CD4-positive, alpha-beta T cell treated with Interferon alpha-2 for 1 hour (primary cell): ENCODE results near the gene NTM.

Experiments
- DNase-seq, 2 donors: peaks; one replicate each; pipeline ENCODE4 v3.0.0-alpha.2; 2020 to 2022

Gene NTM

DNA sequence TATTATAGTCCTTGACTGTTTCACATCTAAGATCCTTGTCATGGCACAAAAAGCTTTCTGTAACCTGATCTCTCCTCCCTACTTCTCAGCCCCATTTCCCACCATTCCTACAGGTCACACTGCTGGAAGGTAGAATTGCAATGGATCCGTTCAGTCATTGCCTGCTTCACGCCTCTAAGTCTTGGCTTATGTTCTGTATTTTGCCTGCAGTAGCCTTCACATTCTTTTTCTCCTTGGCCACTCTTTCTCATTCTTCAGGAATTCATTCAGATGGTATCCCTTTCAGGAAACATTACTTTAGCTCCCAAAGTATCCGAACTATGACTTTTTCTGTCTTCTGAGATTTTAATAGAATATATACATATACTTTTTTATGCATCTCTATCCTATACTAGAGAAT lies 731.5 kb downstream of the NTM start:
- no peak for DNase-seq

DNA sequence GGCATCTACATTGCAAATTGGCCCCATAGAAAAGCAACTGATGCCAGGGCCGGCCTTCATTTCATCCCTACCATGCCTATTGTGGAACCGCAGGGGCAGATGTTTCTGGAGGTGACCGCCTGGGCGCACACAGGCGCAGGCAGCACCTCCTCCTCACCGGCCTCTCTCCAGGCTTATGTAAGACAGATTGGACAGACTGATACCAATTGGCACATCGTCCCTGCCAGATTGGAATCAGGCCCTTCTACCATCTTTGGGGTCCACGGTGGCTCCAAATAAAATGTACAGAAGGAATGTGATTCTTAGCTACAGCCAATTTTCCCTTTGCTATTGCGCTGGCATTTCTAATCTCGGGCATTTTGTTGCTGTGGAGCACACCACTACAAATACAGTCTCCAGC lies 732.6 kb downstream of the NTM start:
- DNase-seq, result no peak

DNA sequence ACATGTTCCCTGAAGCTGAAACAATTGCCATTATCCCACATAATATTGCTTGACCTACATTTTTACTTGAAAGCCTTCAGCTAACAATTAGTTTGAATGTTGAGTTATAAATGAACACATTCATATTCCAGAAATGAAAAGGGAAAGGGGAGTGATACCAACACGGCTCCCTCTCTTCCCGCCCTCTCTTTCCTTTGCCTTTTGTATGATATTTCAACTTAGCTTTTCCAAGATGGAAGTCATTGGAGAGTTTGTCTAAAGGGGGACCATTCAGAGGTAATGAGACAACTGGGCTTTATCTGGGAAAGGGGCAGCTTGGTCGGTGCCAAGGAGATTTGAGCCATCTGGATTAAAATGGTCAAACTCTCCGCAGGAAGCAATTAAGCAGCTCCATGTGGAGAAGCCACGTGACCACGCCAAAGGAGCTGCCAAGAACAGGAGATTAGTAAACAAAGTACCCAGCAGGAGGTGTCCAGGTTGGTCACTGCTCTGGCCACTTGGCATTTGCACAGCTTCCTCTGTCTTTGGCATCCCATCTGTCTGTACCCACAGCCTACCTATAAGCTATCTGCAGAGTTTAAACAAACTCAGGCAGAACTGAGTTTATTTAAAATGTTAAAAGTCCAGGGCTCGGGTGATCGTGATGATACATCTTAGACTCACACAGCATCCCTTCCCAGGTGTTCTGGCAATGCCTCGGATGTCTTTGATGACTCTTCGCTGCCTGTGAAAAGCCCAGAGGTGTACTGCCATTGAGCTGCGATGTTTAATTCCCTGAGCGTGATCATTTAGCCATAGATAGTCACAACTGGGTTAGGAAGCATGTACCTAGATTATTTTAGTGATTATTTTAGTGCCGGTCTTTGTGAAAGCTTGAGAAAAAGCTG lies 735.9 kb downstream of the NTM start:
- DNase-seq, result no peak

DNA sequence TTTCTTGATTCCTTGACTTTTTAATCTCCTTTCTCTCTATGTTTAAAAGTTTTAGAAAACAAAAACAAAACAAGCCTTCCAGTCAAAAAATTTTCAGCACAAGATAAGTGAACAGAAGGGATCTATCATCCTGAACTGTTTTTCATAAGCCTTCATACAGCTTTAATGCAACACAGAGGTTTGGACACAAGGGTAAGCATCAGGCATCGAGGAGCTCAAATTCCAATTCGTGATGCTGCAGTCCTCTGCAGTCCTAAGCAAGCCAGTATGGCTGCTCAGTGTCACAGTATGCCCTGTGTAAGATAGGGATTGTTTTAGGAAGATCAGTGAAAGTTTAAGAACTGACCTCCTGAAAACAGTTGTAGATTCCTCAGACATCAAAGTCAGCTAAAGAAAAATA lies 740.9 kb downstream of the NTM start:
- DNase-seq, result no peak

DNA sequence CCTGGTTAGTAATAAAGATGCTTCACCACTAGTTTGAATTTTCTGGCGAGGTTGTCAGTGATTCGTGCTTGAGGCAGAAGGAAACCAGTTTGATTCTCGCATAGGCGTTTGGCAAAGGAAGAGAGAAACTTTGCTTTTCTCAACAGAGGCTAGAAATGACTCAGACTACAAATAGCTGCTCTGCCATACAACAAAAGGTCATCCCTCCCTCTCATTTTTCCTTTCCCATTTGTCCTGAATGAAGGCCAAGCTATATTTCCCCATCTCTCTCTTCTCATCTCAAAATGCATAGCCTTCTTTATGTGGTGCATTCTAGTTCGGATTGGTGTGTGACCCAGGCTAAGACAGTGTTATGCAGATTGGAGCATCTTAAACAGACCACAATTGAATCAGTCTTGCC lies 741.4 kb downstream of the NTM start:
- no peak for DNase-seq

DNA sequence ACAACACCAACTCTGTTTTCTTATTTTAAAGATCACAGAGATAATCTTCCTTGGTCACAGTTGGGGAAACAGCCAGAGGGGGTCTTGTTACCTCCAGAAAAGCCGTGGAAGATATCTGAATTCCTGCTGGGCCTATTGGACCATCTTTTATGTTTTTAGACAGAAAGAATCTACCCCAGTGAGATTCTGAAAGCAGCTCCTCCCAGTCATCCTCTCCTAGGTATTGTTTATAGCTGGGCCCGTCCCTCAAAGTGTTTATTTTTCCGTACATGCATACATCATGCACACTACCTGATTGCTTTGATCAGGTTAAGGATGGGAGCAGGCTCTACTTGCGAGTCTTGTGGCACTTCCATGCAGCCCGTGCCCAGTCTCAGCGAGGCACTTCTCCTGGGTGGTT lies 742.4 kb downstream of the NTM start:
- DNase-seq, result no peak

DNA sequence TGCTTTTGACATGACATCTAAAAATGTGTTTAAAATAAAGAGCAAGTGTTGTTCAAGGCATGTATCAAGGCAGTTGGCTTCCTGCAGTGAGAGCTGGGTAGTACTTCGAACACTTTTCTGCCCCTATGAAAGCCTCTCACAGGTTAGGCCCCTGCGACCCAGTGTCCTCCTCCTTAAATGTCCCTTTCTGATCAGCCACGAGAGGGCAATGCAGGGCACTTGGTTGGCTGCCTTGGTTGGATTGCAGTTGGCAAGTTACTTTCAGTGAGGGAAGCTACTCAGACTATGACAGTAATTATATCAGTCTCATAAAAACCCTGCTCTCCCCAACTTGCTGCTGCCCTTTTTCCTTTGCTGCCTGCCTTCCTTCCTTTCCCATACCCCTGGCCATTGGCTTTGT lies 743.8 kb downstream of the NTM start:
- DNase-seq, result no peak

DNA sequence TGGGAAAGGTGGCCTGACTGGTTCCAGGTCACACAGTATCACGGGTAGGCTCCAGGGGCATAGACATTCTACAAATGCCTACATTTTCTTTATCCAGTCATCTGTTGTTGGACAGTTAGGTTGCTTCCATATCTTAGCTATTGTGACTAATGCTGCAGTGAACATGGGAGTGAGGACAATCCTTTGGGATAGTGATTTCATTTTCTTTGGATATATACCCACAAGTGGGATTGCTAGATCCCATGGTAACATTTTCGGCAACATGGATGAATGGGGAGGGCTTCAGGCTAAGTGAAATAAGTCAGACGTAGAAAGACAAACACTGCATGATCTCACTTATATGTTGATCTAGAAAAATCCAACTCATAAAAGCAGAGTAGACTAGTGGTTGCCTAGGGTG lies 744.3 kb downstream of the NTM start:
- no peak for DNase-seq

DNA sequence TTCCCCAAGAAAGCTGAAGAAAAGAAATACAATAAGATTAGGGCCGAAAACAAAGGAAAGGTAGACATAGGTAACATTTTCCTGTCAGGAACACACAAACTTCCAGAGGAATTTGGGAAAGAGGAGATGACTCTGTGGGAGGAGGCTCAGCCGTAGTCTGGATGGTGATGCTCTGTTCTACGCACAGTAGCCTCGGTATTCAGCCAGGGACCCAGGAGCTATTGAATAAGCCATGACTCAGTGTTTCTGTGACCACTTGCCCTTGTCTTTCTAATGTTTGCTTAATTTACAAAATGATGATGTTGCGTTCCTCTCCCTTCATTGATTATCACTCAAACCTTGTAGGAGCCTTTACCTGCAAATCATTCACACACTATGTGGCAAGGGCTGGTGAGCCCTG lies 745.0 kb downstream of the NTM start:
- no peak for DNase-seq

DNA sequence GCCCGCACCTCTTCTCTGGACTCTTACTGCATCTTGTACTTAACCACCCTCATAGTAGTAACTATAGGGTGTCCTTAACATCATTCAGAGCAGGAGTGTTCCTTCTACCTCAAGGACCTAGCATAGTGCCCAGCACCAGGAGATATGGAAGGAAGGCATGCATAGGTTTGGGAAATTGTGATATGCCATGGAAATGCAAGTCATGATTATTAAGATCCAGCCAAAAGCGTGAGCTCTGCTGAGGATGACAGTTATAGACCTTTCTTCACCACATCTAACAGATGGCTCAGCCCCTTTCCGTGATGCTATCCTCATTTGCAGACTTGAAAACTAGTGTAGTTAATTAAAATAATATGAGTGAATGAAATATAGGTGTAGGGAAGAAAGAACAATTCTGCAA lies 746.1 kb downstream of the NTM start:
- no peak for DNase-seq

DNA sequence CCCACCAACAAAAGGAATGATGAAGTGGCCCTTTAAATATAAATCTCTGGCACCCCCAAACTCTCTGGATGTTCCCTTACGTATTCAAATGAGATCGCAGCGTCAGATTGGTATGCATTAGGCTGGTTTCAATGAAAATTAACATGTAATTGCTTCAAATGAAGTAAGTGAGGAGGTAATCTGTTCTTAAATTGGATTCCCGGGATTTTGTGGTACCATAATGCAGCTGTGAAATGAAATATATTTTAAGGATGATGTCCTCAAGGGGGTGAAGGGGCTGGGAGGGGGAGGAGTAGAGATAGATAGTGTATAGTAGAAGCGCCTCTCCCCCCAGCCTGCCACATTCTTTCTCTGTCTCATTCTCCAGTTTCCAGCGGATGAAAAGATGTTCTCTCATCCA lies 748.2 kb downstream of the NTM start:
- DNase-seq, result no peak

DNA sequence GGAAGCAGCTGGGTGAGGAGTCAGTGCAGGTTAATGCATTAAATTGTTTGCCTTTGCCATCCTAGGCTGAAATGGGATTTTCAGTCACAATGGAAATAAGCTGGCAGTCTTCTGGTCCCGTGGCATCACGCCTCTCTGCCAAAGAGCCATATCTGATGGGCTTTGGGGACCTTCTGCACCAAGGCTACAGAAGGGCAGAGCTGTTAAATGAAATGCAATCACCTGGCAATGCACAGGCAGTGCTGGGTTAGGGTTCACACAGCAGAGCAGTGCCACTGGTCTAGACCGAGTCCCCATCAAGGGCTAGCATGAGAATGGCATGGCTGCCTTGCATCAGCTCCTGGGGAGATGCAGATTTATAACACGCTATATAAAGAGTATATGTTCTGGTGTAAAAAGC lies 749.2 kb downstream of the NTM start:
- no peak for DNase-seq

DNA sequence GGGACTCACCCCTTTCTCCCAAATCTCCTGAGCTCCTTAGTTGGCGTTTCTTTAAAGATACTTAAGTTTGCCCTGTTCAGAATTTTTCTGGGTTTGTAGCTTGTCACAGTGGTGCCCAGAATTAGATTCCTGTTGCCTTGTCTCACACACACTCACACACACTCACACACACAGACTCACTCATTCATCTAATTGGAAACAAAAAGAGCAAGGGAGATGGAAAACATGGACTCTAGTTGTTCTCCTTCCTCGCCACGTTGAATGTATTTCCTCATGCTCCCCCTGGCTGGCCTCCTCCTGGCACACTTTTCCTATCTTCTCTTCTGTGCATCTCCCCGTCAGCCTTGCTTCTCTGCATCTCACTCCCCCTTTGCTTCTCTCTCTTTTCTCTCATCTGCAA lies 752.3 kb downstream of the NTM start:
- no peak for DNase-seq

DNA sequence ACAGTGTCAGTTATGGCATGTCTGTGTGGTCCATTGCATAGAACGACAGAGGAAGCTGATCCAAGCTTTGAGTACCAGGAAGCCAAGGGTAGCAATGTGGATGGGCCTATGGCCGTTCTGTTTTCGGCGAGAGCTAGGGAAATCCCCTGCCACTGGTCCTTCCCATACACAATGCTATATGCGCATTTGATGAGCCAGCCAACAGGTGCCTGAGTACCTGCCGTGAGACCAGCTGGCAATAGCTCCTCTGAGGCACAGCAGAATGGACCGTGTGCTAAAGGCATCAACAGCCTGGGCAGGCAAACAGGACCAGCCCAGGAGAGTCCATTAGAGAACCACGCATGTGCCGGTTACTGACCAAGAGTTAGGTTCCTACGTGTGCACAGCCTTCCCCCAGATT lies 753.0 kb downstream of the NTM start:
- no peak for DNase-seq

DNA sequence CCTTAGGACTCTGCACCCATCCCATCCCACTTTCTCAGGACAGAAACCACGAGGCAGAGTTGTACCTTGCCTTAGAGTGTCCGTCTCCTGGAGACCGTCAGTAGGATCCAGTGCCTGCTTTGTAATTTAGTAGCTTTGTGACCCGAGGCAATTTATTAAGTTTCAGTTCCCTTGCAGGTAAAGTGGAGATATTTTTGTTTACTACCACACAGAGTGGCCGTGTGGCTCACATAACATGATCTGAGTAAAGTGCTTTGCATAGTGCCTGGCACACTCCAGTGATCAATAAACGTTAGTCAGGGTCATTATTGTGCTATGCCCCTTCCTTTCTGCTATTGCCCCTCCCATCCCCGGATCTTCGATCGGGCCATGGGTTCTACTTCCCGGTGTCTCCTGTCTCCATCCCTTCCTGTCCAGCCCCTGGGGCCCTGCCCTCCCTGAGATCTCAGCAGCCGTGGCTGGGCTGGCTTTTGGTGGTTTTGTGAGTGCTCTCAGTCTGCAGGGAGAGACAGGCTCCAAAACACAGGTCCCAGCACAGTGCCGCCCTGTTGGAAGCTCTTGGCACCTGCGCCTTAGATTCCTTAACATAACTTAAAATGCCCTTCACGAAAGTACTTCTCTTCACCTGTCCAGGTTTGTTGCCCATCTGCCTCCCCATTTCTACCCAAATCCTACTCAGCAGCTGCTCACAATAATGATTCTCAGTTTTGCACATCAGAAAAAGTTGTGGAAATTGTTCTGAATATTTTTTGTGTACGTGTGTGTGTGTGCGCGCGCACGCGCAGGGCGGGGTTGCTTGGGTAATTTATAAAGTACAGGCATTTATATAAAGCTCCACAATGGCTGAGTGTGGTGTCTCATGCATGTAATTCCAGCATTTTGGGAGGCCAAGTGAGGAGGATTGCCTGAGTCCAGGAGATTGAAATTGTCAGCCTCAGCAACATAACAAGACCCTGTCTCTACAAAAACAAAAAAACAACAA lies 753.7 kb downstream of the NTM start:
- DNase-seq, result no peak

DNA sequence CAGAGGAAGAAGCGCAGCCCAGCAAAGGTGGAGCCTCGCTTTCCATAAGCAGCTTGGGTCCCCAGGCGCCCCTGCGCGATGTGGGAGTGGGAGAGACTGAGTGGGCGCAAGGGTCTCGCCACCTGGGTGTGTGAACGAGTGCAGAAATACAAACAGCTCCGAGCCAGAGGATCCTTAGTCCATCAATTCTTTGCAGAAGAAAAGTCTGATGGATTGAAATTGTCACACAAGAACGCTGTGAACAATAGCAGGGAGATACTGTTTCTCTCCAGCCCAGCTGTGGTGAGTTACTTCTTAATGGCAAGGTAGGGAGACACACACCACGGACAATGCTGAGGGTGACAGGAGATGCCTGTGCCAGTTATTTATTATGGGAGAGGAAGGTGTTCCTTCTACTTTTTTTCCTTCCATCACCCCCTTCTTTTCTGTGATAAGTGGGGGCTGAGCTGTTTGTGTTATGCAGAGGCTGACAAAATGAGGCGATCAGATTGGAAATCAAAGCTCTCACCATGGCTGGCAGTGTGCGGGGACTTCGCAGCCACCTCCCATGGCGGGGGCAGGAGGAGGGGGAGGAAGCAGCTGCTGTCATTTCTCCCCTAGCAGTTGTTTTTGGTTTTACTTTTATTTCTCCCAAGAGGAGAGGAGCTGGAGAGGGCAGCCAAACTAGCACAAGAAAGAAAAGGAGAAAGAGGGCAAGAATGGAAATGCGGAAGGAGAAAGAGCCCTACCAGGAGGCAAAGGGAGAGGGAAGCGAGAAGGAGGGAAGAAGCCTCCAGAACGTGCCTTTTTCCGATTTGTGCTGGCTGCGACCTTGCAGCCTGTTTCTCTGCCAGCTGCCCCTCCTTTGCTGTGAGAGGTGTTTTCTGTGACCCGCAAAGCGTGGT lies 755.8 kb downstream of the NTM start:
- peak in 1 of 2 donors; percentile 9 for DNase-seq

DNA sequence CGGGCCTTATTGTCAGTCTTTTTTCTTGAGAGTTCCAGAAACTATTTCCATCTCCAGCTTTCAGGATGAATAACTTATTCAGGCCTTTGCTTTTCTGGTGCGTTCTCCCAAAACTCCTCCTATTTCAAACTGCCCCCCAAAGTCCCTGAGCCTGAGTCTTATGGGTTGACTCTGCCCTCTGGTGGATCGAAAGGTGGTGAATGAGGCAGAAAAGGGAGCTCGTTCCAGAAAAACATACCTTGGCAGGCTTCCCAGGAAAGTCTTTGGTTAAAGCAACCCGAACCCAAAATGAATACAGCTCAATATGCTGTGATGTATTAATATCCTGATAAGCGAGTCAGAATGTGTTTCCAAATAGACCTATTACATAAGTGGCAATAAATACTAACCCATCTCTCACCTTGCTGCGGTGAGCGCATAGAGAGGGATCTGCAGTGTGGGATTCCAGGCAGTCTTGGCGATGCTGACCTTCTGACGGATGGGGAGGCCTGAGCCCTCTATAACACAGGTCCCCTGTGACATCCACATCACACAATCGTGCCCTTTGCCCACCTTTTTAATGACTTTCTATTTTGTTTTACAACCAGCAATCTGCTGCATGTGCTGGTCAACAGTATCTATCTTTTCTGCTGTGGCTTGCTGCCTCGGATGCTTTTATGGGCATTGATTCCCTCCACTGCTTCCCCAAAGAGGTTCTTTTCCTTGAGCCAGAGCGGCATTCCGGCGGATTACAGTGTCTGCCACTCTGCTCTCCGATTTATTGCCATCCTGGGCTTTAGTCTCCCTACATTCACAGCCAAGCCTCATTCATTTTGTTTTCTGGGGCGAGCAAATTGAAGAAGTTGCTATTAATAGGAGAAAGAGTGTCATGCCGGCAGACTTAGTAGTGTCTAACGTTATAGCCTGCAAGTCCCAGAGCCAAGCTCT lies 756.8 kb downstream of the NTM start:
- peak in 1 of 2 donors; percentile 3 for DNase-seq

DNA sequence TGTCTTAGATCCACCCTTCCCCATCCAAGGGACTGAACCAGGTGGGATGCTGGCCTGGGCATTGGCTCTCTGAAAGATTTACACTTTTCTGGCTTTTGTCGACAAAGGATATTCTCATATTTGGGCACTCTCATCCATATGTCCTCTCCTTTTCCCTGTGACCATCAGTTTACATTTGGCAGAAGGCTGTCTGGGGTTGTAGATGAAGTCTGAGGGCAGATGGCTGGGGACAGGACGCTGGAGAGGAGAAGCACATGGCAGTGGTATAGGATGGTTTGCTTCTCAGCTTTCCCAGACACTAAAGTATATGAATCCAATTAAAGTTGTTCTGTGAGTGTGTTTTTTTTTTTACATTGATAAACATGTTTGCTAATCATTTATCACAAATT lies 757.5 kb downstream of the NTM start:
- no peak for DNase-seq

DNA sequence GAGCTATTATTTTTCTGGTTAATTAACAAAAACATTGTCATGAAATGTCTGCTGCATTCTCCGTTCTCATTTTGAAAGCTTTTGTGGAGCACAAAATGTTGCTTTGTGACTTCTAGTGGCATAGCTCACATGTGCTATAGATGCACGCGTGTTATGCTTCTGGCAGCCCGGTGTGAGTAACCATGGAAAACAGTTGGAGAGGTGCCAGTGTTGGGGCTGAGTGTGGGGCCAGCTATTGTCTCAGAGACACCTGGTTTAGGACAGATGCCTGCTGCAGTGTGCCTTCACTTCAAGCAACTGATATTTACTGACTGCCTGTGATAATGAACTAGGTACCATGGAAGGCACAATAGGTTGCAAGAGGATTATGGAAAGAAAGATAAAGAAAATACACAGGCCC lies 760.6 kb downstream of the NTM start:
- no peak for DNase-seq

DNA sequence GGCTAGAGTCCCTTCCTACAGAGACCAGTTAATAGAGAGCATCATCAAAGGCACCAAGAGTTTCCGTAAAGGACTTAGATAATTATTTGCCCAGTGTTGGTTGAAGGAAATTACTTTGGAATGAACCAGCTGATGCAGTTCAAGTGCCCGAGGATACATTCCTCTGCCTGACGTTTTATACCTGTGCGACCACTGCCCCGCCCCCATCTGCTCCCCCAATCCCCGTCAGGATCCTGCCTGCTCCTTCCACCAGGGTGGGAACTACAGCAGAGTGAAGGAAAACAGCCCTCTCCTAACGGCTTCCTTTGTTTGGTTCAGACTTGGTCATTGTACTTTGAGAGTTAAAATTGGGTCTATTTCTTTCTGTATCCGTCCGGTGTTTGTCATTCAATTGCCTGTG lies 761.5 kb downstream of the NTM start:
- no peak for DNase-seq

DNA sequence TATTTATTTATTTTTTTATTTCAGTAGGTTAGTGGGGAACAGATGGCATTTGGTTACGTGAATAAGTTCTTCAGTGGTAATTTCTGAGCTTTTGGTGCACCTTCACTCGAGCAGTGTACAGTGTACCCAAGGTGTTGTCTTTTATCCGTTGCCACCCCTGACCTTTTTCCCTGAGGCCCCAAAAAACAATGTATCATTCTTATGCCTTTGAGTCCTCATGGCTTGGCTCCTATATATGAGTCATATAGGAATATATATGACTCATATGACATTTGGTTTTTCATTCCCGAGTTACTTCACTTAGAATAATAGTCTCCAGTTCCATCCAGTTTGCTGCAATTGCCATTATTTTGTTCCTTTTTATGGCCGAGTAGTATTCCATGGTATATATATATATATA lies 763.9 kb downstream of the NTM start:
- DNase-seq, result no peak
